Measurements from ENCODE around the gene OBSL1. TPM values are rescaled to one million over a fixed set of nuclear protein-coding genes. Genes with fewer than 3 reads are reported as not detected.

The OBSL1 gene
- total and polyA plus RNA-seq, 4 donors = 17.8 to 243 (median 71.0) TPM

DNA sequence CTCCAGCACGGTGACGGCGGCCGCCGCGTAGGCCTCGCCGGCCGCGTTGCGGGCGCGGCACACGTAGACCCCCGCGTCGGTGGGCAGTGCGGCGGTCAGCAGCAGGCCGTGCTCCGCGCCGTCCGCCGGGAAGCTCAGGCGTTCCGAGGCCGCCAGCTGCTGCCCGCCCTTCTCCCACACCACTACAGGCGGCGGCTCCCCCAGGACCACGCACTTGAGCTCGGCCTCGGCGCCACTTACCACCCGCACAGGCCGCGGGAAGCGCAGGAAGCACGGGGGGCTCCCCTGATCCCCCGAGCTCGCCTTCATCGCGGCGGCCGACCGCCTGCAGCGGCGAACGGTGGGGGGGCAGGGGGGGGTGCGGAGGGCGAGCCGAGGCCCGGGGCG, 422 bp downstream of the OBSL1 start:
- Histone ChIP-seq H3K9me3 (ENCODE audit: control insufficient read depth, low read length) (no peaks in the 10 kb centered on the region), H3K27me3 (ENCODE audit: control insufficient read depth in 1 of 2, insufficient read depth in 2 of 2, low read length in 1 of 2) (no peaks in the 10 kb centered on the region), H3K36me3 (ENCODE audit: control insufficient read depth in 1 of 2, insufficient read depth in 2 of 2, low read length in 1 of 2) (no peaks in the 10 kb centered on the region), H3K27ac (ENCODE audit: low read depth in 1 of 2, low read length in 2 of 2) (peak overlapping the region; percentile 47 to 76), H3K4me1 (ENCODE audit: control insufficient read depth in 1 of 2, insufficient read depth in 2 of 2, low read length in 2 of 2) (no peaks in the 10 kb centered on the region), H3K4me3 (ENCODE audit: low read length in 2 of 2) (peak overlapping the region; percentile 79 to 91)
- ATAC-seq (ENCODE audit: low FRiP score) = peak; percentile 5
- 0 to 1% methylated on average over 37 to 55 of the region's 55 CpGs for WGBS, 2 donors
- peak; percentile 50 to 81 for DNase-seq
- intact Hi-C loops (cut with DNase I) = loop anchor here in 1 of 2 donors (1.0 to 2.0 kb wide), 2 partner anchors 26 to 118 kb away; partner anchors contain the start of gene STK11IP

DNA sequence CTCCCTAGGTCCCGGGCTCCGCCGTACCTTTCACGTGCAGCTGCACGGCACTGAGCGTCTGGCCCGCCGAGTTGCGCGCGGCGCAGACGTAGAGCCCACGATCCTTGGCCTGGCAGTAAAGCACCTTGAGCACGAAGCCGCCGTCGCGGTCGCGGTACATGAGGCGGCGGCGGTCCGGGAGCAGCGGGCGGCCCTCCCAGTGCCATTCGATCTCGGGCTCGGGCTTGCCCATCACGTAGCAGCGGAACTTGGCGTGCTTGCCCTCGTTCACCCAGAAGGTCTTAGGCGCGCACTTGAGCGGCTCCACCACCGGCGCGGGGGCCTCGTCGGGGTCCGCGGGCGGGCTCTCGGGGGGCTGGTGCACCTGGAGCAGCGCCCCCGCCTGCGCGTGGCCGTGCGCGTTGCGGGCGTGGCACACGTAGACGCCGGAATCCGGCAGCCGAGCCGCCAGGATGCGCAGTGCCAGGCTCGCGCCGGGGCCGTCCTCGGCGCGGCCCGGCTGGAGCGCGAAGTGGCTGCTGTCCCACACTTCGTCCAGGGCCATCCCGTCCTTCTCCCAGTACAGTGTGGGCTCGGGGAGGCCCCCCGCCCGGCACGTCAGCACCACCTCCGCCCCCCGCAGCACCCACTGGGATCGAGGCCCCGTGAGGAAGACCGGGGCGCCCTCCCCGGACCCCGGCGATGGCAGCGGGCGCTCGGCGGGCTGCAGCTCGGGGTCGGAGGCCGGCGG, 980 bp downstream of the OBSL1 start:
- peak; percentile 55 to 78 for DNase-seq
- no peaks in the 10 kb centered on the region for H3K27me3 ChIP-seq (ENCODE audit: control insufficient read depth in 1 of 2, insufficient read depth in 2 of 2, low read length in 1 of 2)
- H3K9me3 ChIP-seq (ENCODE audit: control insufficient read depth, low read length) = no peaks in the 10 kb centered on the region
- H3K4me3 ChIP-seq (ENCODE audit: low read length in 2 of 2) = peak overlapping the region; percentile 79 to 91
- H3K4me1 ChIP-seq (ENCODE audit: control insufficient read depth in 1 of 2, insufficient read depth in 2 of 2, low read length in 2 of 2) = no peaks in the 10 kb centered on the region
- H3K27ac ChIP-seq (ENCODE audit: low read depth in 1 of 2, low read length in 2 of 2) = peak overlapping the region; percentile 47 to 76
- WGBS, 2 donors = 6 to 9% methylated on average over 79 to 95 of the region's 95 CpGs
- no peaks in the 10 kb centered on the region for H3K36me3 ChIP-seq (ENCODE audit: control insufficient read depth in 1 of 2, insufficient read depth in 2 of 2, low read length in 1 of 2)
- ATAC-seq (ENCODE audit: low FRiP score) = peak; percentile 33
- intact Hi-C loops (cut with DNase I) = loop anchor here in 1 of 2 donors (2.0 kb wide), 1 partner anchor 118 kb away; no protein-coding TSS in a partner anchor

DNA sequence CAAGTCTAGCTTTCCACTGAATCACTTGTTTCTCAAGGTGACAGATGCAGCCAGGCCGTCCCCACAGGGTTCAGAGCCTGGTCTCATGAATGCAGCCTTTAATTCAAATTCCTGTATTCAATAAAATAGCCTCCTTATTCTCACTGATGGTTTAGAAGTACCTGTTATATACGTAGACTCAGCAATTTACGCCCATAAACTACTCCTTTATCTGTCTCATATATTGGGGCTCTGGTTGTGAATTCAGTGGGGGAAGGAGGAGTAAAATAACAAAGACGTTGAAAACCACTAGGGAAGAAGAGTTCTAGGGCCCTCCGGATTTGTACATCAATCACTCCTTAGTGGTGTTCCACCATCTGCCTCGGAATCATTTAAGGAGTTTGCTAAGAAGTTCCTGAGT, 1.7 kb downstream of the OBSL1 start:
- Histone ChIP-seq H3K4me1 (ENCODE audit: control insufficient read depth in 1 of 2, insufficient read depth in 2 of 2, low read length in 2 of 2) (no peaks in the 10 kb centered on the region), H3K9me3 (ENCODE audit: control insufficient read depth, low read length) (no peaks in the 10 kb centered on the region), H3K4me3 (ENCODE audit: low read length in 2 of 2) (no peak overlapping the region), H3K36me3 (ENCODE audit: control insufficient read depth in 1 of 2, insufficient read depth in 2 of 2, low read length in 1 of 2) (no peaks in the 10 kb centered on the region), H3K27me3 (ENCODE audit: control insufficient read depth in 1 of 2, insufficient read depth in 2 of 2, low read length in 1 of 2) (no peaks in the 10 kb centered on the region), H3K27ac (ENCODE audit: low read depth in 1 of 2, low read length in 2 of 2) (no peak overlapping the region)
- DNase-seq = no peak
- no peak for ATAC-seq (ENCODE audit: low FRiP score)
- WGBS, 2 donors = 89% methylated on average over 6 of the region's 6 CpGs
- intact Hi-C loops (cut with DNase I) = loop anchor here in 1 of 2 donors (2.0 kb wide), 1 partner anchor 119 kb away; no protein-coding TSS in a partner anchor

DNA sequence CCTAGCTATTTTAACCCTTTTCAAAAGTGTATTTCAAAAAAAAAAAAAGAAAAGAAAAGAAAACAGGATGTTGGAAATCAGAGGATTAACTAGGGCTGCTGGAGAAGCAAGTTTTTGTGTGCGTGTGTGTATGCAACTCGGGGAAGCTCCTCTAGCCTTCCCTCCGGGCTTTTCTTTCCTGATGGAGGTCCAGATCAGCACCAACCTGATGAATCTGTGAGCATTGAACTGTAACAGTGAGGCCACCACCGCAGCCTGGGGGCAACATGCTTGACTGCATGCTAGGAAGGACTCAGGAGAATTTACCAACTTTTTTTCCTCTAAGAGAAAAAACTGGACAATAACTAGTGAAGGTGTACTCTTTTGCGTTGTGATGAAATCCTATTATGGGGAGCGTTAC, 2.3 kb downstream of the OBSL1 start:
- Histone ChIP-seq H3K27me3 (ENCODE audit: control insufficient read depth in 1 of 2, insufficient read depth in 2 of 2, low read length in 1 of 2) (no peaks in the 10 kb centered on the region), H3K4me1 (ENCODE audit: control insufficient read depth in 1 of 2, insufficient read depth in 2 of 2, low read length in 2 of 2) (no peaks in the 10 kb centered on the region), H3K9me3 (ENCODE audit: control insufficient read depth, low read length) (no peaks in the 10 kb centered on the region), H3K36me3 (ENCODE audit: control insufficient read depth in 1 of 2, insufficient read depth in 2 of 2, low read length in 1 of 2) (no peaks in the 10 kb centered on the region), H3K27ac (ENCODE audit: low read depth in 1 of 2, low read length in 2 of 2) (no peak overlapping the region), H3K4me3 (ENCODE audit: low read length in 2 of 2) (no peak overlapping the region)
- ATAC-seq (ENCODE audit: low FRiP score) = no peak
- intact Hi-C loops (cut with DNase I) = no loop called here
- WGBS, 2 donors = 93 to 96% methylated on average over 6 of the region's 6 CpGs
- peak in 1 of 2 donors; percentile 54 for DNase-seq

DNA sequence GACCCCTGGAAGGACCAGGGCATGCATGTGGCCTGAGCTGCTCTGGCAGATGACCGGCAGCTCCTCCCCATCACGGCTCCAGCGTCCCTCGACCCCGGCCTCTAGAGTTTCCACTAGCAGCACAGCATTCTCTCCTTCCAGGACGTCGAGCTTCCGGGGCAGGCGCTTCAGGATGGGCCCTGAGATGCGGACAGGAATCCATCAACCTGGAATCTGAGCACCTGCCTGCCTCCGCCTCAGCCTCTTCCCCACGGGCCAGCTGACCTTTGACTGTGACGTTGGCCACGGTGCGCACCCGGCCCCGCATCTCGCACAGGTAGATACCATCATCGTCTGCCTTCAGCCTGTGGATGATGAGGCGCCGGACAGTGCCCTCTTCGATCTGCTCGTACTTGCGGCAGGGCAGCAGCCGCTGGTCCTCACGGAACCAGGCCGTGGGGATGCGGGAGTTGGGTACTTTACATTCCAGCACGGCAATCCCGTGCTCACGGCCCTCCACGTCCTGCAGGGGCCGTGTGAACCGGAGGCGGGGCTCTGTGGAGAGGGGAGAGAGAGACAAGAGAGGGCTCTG, 3.5 kb downstream of the OBSL1 start:
- H3K4me1 ChIP-seq (ENCODE audit: control insufficient read depth in 1 of 2, insufficient read depth in 2 of 2, low read length in 2 of 2) = no peaks in the 10 kb centered on the region
- 91 to 93% methylated on average over 35 of the region's 35 CpGs for WGBS, 2 donors
- H3K9me3 ChIP-seq (ENCODE audit: control insufficient read depth, low read length) = no peaks in the 10 kb centered on the region
- no peak overlapping the region for H3K27ac ChIP-seq (ENCODE audit: low read depth in 1 of 2, low read length in 2 of 2)
- DNase-seq = peak in 1 of 2 donors; percentile 74
- H3K4me3 ChIP-seq (ENCODE audit: low read length in 2 of 2) = no peak overlapping the region
- ATAC-seq (ENCODE audit: low FRiP score) = no peak
- no peaks in the 10 kb centered on the region for H3K36me3 ChIP-seq (ENCODE audit: control insufficient read depth in 1 of 2, insufficient read depth in 2 of 2, low read length in 1 of 2)
- H3K27me3 ChIP-seq (ENCODE audit: control insufficient read depth in 1 of 2, insufficient read depth in 2 of 2, low read length in 1 of 2) = no peaks in the 10 kb centered on the region
- intact Hi-C loops (cut with DNase I) = no loop called here

DNA sequence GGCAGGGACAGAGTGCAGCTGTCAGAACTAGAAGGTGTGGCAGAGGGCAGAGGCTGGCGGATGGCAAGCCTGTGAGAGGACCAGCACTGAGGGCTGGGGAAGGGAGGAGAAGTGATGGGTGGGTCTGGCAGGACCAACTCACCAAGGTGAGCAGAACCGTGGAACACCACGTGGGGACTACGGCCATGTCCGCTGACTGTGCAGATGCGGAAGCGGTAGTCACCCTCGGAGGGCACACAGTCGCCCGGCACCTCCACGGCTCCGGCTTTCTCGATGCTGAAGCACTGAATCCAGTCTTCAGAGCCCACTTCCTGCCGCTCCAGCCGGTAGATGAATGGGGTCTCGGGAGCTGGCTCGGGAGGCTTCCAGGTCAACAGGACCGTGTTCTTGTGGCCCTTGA, 4.2 kb downstream of the OBSL1 start:
- ATAC-seq (ENCODE audit: low FRiP score) (no peak), DNase-seq (peak in 1 of 2 donors; percentile 62)
- no peaks in the 10 kb centered on the region for H3K27me3 ChIP-seq (ENCODE audit: control insufficient read depth in 1 of 2, insufficient read depth in 2 of 2, low read length in 1 of 2)
- no peaks in the 10 kb centered on the region for H3K4me1 ChIP-seq (ENCODE audit: control insufficient read depth in 1 of 2, insufficient read depth in 2 of 2, low read length in 2 of 2)
- intact Hi-C loops (cut with DNase I) = no loop called here
- 92 to 93% methylated on average over 18 of the region's 18 CpGs for WGBS, 2 donors
- H3K9me3 ChIP-seq (ENCODE audit: control insufficient read depth, low read length) = no peaks in the 10 kb centered on the region
- H3K36me3 ChIP-seq (ENCODE audit: control insufficient read depth in 1 of 2, insufficient read depth in 2 of 2, low read length in 1 of 2) = no peaks in the 10 kb centered on the region
- H3K27ac ChIP-seq (ENCODE audit: low read depth in 1 of 2, low read length in 2 of 2) = no peak overlapping the region
- no peak overlapping the region for H3K4me3 ChIP-seq (ENCODE audit: low read length in 2 of 2)

DNA sequence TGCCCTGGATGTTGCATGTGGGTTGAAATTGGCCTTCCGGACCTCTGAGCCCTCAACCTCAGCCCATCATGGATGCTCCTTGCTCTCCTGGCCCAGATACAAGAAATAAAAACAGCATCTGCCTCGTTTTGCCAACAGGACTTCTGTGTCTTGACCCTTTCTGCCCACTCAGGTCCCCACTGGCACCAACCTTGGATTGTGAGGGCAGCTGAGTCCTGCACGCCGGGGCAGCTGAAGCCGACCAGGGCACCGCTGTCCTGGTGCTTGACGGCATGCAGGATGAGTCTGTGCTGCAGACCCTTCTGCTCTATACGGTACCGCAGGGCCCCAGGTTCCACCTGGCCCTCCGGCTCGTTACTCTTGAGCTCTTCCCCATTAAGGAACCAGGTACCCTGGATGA, 4.7 kb downstream of the OBSL1 start:
- DNase-seq = peak in 1 of 2 donors; percentile 59
- no peak overlapping the region for H3K4me3 ChIP-seq (ENCODE audit: low read length in 2 of 2)
- WGBS, 2 donors = 87 to 91% methylated on average over 11 of the region's 11 CpGs
- intact Hi-C loops (cut with DNase I) = no loop called here
- no peaks in the 10 kb centered on the region for H3K27me3 ChIP-seq (ENCODE audit: control insufficient read depth in 1 of 2, insufficient read depth in 2 of 2, low read length in 1 of 2)
- no peak overlapping the region for H3K27ac ChIP-seq (ENCODE audit: low read depth in 1 of 2, low read length in 2 of 2)
- ATAC-seq (ENCODE audit: low FRiP score) = no peak
- no peaks in the 10 kb centered on the region for H3K36me3 ChIP-seq (ENCODE audit: control insufficient read depth in 1 of 2, insufficient read depth in 2 of 2, low read length in 1 of 2)
- H3K9me3 ChIP-seq (ENCODE audit: control insufficient read depth, low read length) = no peaks in the 10 kb centered on the region
- H3K4me1 ChIP-seq (ENCODE audit: control insufficient read depth in 1 of 2, insufficient read depth in 2 of 2, low read length in 2 of 2) = no peaks in the 10 kb centered on the region

DNA sequence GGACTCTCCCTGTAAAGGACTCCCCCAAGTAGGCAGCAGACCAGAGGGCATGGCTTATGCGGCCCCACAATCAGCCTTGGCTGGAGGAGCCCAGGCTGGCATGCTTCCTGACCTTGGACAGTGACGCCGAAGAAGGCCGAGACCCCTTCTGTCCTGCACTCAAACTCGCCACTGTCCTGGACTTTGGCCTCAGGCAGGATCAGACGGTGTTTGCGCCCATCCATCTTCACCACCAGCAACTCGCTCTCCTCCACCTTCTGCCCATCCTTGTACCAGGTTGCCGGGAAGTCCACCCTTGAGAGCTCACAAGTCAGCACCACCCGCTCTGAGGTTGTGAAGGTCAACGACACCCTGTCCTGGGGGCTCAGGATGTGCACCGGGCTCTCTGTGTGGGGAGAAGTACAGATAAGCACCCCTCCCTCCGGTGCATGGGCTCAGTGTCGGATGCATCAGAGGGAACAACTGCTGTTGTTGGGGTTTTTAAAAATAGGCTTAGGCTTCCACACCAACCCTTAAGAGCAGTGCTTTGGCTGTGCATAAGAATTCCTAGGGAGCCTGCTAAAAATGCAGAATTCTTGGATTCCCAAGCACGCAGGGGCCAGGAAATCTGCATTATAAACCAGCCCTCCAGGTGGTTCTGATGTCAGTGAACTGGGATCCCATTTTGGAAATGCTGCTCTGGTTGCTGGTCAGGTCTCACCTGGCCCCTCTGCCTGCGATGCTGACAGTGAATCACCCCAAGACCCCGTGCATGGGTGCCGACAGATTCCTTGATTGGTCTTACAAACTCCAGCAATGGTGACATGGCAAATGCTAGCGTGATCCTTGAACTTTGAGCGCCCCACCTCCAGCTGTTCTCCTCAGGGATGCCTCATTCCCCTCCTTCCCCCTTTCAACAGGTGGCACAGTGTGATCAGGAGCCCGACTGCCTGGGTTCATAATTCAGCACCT, 5.9 kb downstream of the OBSL1 start:
- 77 to 82% methylated on average over 21 of the region's 21 CpGs for WGBS, 2 donors
- no peaks in the 10 kb centered on the region for H3K9me3 ChIP-seq (ENCODE audit: control insufficient read depth, low read length)
- intact Hi-C loops (cut with DNase I) = no loop called here
- no peak for ATAC-seq (ENCODE audit: low FRiP score)
- H3K4me3 ChIP-seq (ENCODE audit: low read length in 2 of 2) = no peak overlapping the region
- H3K4me1 ChIP-seq (ENCODE audit: control insufficient read depth in 1 of 2, insufficient read depth in 2 of 2, low read length in 2 of 2) = no peaks in the 10 kb centered on the region
- no peaks in the 10 kb centered on the region for H3K36me3 ChIP-seq (ENCODE audit: control insufficient read depth in 1 of 2, insufficient read depth in 2 of 2, low read length in 1 of 2)
- peak in 1 of 2 donors; percentile 68 for DNase-seq
- H3K27me3 ChIP-seq (ENCODE audit: control insufficient read depth in 1 of 2, insufficient read depth in 2 of 2, low read length in 1 of 2) = no peaks in the 10 kb centered on the region
- H3K27ac ChIP-seq (ENCODE audit: low read depth in 1 of 2, low read length in 2 of 2) = no peak overlapping the region

Measured in aorta (tissue), 5 donors.